Cardiac muscle cell (in vitro differentiated cells and primary cell): ENCODE measurements around the gene DPYD. TPM values are rescaled to one million over a fixed set of nuclear protein-coding genes. Genes with fewer than 3 reads are reported as not detected.

Experiments
- DNase-seq, 2 donors: peaks; one replicate each; pipeline versions ENCODE4 v3.0.0 to v3.0.0-alpha.2; 2010 to 2017; ENCODE audit warnings: low read depth in 1 of 2, low spot score in 1 of 2
- H3K27ac ChIP-seq: fragments of 200-600 bp; sonication (generic); 2 replicates; pipeline ENCODE4 v1.5.1; 2016
- H3K27me3 ChIP-seq: fragments of 200-600 bp; sonication (generic); 2 replicates; pipeline ENCODE4 v1.6.0; 2016; ENCODE audit warnings: control low read depth
- H3K36me3 ChIP-seq: fragments of 200-600 bp; sonication (generic); 2 replicates; pipeline ENCODE4 v1.5.1; 2016; ENCODE audit warnings: control low read depth
- H3K4me1 ChIP-seq: fragments of 200-600 bp; sonication (generic); 2 replicates; pipeline ENCODE4 v1.8.1; 2017; ENCODE audit warnings: low read depth, mild to moderate bottlenecking, mixed run types
- H3K4me3 ChIP-seq: fragments of 200-600 bp; sonication (generic); 2 replicates; pipeline ENCODE4 v1.5.1; 2016; ENCODE audit warnings: mild to moderate bottlenecking
- H3K9me3 ChIP-seq: fragments of 200-600 bp; sonication (generic); 2 replicates; pipeline ENCODE4 v1.5.1; 2017; ENCODE audit warnings: low read depth, mild to moderate bottlenecking, control low read depth
- CTCF ChIP-seq: IDR thresholded peaks from 2 replicates; pipeline ENCODE4 v1.5.1; 2012; ENCODE audit warnings: low read depth, mild to moderate bottlenecking, low read length
- polyA plus RNA-seq: library from polyadenylated mRNA; unstranded; fragments of >200 nt; fragmentation: Nextera tagmentation; extraction: Ambion mirVana; gene quantifications from 2 replicates; pipeline ENCODE4 v1.2.1, GENCODE V29; 2016
- total RNA-seq: library from RNA; depleted of rRNA; stranded (reverse); fragments of >200 nt; gene quantifications from 2 replicates; pipeline ENCODE4 v1.2.3, GENCODE V29; 2016

Gene DPYD
- total and polyA plus RNA-seq, 2 experiments from 2014 or later: 0.66 to 2.0 TPM

DNA sequence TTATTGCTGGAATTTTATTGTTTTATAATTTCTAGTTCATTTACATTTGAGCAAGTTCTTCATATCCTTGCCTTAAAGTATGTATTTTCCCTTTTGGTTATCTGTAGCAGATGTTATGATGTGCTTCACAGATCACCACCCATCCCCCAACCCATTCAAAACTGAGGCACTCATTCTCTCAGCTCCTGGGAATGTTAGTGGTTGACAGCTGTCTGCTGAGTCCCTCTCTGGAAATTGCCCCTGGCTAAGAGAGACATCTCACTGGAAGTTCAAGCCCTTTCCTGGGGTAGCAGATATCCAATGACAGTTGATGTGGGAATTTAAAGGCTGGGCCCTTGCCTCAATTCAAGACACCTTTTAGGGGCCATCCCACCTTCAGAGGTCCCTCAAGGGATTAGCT is 4.3 kb upstream of the DPYD start:
- no peak for DNase-seq
- H3K4me1 ChIP-seq: peaks cover under 1% of the 10 kb centered on the region
- no peak overlapping the region for H3K4me3 ChIP-seq
- H3K36me3 ChIP-seq: no peaks in the 10 kb centered on the region
- no peaks in the 10 kb centered on the region for H3K9me3 ChIP-seq
- no peak overlapping the region for H3K27ac ChIP-seq
- no peak for TF ChIP-seq CTCF
- no peaks in the 10 kb centered on the region for H3K27me3 ChIP-seq

GRCh38 chr1:97923811-97924210 is 3.0 kb upstream of the DPYD start:
- peaks cover 2% of the 10 kb centered on the region for H3K4me1 ChIP-seq
- no peaks in the 10 kb centered on the region for H3K27me3 ChIP-seq
- no peak for DNase-seq
- TF ChIP-seq CTCF: no peak
- no peaks in the 10 kb centered on the region for H3K9me3 ChIP-seq
- no peak overlapping the region for H3K27ac ChIP-seq
- no peak overlapping the region for H3K4me3 ChIP-seq
- no peaks in the 10 kb centered on the region for H3K36me3 ChIP-seq

GRCh38 chr1:97920276-97920831 is 480 bp downstream of the DPYD start:
- Histone ChIP-seq H3K27me3 (no peaks in the 10 kb centered on the region), H3K4me3 (peak overlapping the region; percentile 66), H3K9me3 (no peaks in the 10 kb centered on the region), H3K4me1 (peaks cover 2% of the 10 kb centered on the region), H3K27ac (peak overlapping the region; percentile 59), H3K36me3 (no peaks in the 10 kb centered on the region)
- no peak for TF ChIP-seq CTCF
- peak in 1 of 2 donors; percentile 39 for DNase-seq

DNA sequence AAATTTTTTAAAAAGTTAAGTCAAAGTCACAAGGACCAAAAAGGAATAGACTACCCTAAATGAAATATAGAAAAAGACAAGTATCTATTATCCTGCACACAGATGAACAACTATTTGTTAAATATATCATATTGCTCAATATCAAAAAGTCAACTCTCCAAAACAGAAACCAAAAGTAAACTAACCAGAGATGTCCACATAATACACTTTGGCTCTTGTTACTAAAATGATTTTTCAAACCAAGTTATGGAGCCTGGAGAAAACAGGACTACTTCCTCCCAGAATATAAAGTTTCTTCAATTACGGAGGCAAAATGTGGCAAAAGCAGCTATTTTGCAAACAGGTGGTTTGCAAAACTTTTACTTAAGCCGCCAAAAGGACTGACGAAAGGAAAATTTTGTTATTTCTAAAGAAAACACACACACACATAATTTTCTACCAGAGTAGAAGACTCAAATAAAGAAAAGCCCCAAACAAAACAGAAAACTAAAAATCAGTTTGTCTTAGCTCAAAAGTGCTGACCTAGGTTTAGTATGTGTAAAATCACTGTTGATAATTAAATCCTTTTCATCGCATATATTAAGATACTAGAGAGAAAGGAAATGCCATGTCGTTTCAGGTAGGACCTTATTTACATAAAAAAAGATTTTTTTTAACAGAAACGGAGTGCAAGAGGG is 1.1 kb downstream of the DPYD start:
- DNase-seq: peak in 1 of 2 donors; percentile 55
- Histone ChIP-seq H3K27ac (no peak overlapping the region), H3K9me3 (no peaks in the 10 kb centered on the region), H3K36me3 (no peaks in the 10 kb centered on the region), H3K4me1 (peaks cover 2% of the 10 kb centered on the region), H3K27me3 (no peaks in the 10 kb centered on the region), H3K4me3 (peak overlapping the region; percentile 66)
- no peak for TF ChIP-seq CTCF

- Histone ChIP-seq H3K27ac (no peak overlapping the region), H3K4me1 (peaks cover 2% of the 10 kb centered on the region), H3K27me3 (no peaks in the 10 kb centered on the region), H3K4me3 (no peak overlapping the region), H3K9me3 (no peaks in the 10 kb centered on the region), H3K36me3 (no peaks in the 10 kb centered on the region)
- TF ChIP-seq CTCF: no peak
- no peak for DNase-seq
Measured at GRCh38 chr1:97918961-97919360, 1.9 kb downstream of the DPYD start.
